ENCODE data around the gene AGXT.

Gene AGXT

GRCh38 chr2:240893363-240893844 is 24.8 kb downstream of the AGXT start:
- no peak overlapping the region for H3K4me3 ChIP-seq (ENCODE audit: low read length)
- peak; percentile 31 for DNase-seq (ENCODE audit: low read depth)
- no peak for TF ChIP-seq CTCF (conservative IDR thresholded peaks at IDR 0.05; ENCODE audit: low read length)

GRCh38 chr2:240894006-240894405 is 25.4 kb downstream of the AGXT start:
- DNase-seq (ENCODE audit: low read depth) = no peak
- TF ChIP-seq CTCF (conservative IDR thresholded peaks at IDR 0.05; ENCODE audit: low read length) = no peak
- no peak overlapping the region for H3K4me3 ChIP-seq (ENCODE audit: low read length)

GRCh38 chr2:240894836-240895558 is 26.4 kb downstream of the AGXT start:
- DNase-seq (ENCODE audit: low read depth) = no peak
- TF ChIP-seq CTCF (conservative IDR thresholded peaks at IDR 0.05; ENCODE audit: low read length) = no peak
- no peak overlapping the region for H3K4me3 ChIP-seq (ENCODE audit: low read length)

- no peak for DNase-seq (ENCODE audit: low read depth)
- H3K4me3 ChIP-seq (ENCODE audit: low read length) = no peak within 1 kb of the TSS
- no peak for TF ChIP-seq CTCF (conservative IDR thresholded peaks at IDR 0.05; ENCODE audit: low read length)
These were observed 27.2 kb downstream of the AGXT start, which contains the start of gene MAB21L4 for GRCh38 chr2:240895656-240896388. TSS of gene MAB21L4 (minus strand) at chr2:240896156. CDS start at chr2:240895997, 159 bp downstream.

- DNase-seq (ENCODE audit: low read depth) = no peak
- no peak overlapping the region for H3K4me3 ChIP-seq (ENCODE audit: low read length)
- no peak for TF ChIP-seq CTCF (conservative IDR thresholded peaks at IDR 0.05; ENCODE audit: low read length)
These were observed 27.8 kb downstream of the AGXT start for GRCh38 chr2:240896394-240896793.

GRCh38 chr2:240896871-240897692 is 28.5 kb downstream of the AGXT start:
- H3K4me3 ChIP-seq (ENCODE audit: low read length) = no peak overlapping the region
- DNase-seq (ENCODE audit: low read depth) = no peak
- TF ChIP-seq CTCF (conservative IDR thresholded peaks at IDR 0.05; ENCODE audit: low read length) = no peak
